ENCODE measurements around the gene BLOC1S3.

DNA sequence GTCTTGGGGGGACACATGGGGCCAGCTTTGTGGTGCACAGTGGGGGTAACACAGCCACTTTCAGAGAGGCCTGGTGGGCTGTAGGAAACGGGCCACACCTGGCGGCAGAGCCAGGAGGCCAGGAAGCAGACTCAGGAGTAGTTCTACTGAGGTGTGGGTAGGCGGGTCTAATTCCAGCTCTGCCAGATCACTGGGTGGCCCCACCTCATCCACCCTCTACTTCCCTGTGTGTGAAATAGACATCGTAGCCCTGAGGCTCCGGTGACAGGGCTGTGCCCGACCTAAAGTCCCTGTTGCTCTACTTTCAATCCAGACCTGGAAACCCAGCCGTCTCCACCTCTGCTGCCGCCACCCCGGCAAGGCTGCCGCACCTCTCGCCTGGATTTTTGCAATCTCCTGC lies 21.8 kb upstream of the BLOC1S3 start:
- TF ChIP-seq, protein P1, sequence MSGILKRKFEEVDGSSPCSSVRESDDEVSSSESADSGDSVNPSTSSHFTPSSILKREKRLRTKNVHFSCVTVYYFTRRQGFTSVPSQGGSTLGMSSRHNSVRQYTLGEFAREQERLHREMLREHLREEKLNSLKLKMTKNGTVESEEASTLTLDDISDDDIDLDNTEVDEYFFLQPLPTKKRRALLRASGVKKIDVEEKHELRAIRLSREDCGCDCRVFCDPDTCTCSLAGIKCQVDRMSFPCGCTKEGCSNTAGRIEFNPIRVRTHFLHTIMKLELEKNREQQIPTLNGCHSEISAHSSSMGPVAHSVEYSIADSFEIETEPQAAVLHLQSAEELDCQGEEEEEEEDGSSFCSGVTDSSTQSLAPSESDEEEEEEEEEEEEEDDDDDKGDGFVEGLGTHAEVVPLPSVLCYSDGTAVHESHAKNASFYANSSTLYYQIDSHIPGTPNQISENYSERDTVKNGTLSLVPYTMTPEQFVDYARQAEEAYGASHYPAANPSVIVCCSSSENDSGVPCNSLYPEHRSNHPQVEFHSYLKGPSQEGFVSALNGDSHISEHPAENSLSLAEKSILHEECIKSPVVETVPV (CRISPR knock-in tag; IDR thresholded peaks at IDR 0.05) = no peak
- TF ChIP-seq, protein P2, sequence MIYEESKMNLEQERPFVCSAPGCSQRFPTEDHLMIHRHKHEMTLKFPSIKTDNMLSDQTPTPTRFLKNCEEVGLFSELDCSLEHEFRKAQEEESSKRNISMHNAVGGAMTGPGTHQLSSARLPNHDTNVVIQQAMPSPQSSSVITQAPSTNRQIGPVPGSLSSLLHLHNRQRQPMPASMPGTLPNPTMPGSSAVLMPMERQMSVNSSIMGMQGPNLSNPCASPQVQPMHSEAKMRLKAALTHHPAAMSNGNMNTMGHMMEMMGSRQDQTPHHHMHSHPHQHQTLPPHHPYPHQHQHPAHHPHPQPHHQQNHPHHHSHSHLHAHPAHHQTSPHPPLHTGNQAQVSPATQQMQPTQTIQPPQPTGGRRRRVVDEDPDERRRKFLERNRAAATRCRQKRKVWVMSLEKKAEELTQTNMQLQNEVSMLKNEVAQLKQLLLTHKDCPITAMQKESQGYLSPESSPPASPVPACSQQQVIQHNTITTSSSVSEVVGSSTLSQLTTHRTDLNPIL (CRISPR knock-in tag; IDR thresholded peaks at IDR 0.05; ENCODE audit: low read depth) = no peak
- TF ChIP-seq, protein P3, sequence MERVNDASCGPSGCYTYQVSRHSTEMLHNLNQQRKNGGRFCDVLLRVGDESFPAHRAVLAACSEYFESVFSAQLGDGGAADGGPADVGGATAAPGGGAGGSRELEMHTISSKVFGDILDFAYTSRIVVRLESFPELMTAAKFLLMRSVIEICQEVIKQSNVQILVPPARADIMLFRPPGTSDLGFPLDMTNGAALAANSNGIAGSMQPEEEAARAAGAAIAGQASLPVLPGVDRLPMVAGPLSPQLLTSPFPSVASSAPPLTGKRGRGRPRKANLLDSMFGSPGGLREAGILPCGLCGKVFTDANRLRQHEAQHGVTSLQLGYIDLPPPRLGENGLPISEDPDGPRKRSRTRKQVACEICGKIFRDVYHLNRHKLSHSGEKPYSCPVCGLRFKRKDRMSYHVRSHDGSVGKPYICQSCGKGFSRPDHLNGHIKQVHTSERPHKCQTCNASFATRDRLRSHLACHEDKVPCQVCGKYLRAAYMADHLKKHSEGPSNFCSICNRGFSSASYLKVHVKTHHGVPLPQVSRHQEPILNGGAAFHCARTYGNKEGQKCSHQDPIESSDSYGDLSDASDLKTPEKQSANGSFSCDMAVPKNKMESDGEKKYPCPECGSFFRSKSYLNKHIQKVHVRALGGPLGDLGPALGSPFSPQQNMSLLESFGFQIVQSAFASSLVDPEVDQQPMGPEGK (CRISPR knock-in tag; IDR thresholded peaks at IDR 0.05; ENCODE audit: borderline replicate concordance) = no peak
